Mesendoderm (in vitro differentiated cells): ENCODE results near the gene KRT38.

Source experiments
- DNase-seq: peaks from one replicate; pipeline ENCODE4 v3.0.0; 2013
- H2AK5ac ChIP-seq: 2 replicates; pipeline ENCODE4 v1.6.1; 2013; ENCODE audit warnings: low read length, inconsistent platforms
- H2BK120ac ChIP-seq: 2 replicates; pipeline ENCODE4 v1.6.1; 2013; ENCODE audit warnings: low read depth, mild to moderate bottlenecking, low read length, moderate library complexity, mixed read lengths
- H2BK15ac ChIP-seq: replicated peaks from 2 replicates; pipeline ENCODE4 v1.6.1; 2013; ENCODE audit warnings: low read depth, mild to moderate bottlenecking, moderate library complexity
- H2BK5ac ChIP-seq: 2 replicates; pipeline ENCODE4 v1.6.1; 2013; ENCODE audit warnings: low read length, inconsistent platforms
- H3K18ac ChIP-seq: 2 replicates; pipeline ENCODE4 v1.6.1; 2013; ENCODE audit warnings: mild to moderate bottlenecking, low read length, mixed read lengths
- H3K23ac ChIP-seq: one replicate; pipeline ENCODE4 v1.6.1; 2013; ENCODE audit warnings: low read length
- H3K27ac ChIP-seq: 2 replicates; pipeline ENCODE4 v1.5.1; 2013; ENCODE audit warnings: low read depth, mild to moderate bottlenecking, inconsistent platforms, low read length, moderate library complexity
- H3K27me3 ChIP-seq: 2 replicates; pipeline ENCODE4 v1.6.1; 2013; ENCODE audit warnings: low read length, control low read depth, mild to moderate bottlenecking, inconsistent platforms; ENCODE audit not compliant: insufficient read depth, poor library complexity
- H3K36me3 ChIP-seq: 2 replicates; pipeline ENCODE4 v1.6.1; 2013; ENCODE audit warnings: low read length, inconsistent platforms; ENCODE audit not compliant: control insufficient read depth, insufficient read depth
- H3K4ac ChIP-seq: one replicate; pipeline ENCODE4 v1.6.1; 2013; ENCODE audit warnings: low read depth, mild to moderate bottlenecking, low read length, moderate library complexity
- H3K4me1 ChIP-seq: 2 replicates; pipeline ENCODE4 v1.6.1; 2013; ENCODE audit warnings: low read depth, low read length, inconsistent platforms; ENCODE audit not compliant: control insufficient read depth
- H3K4me2 ChIP-seq: 2 replicates; pipeline ENCODE4 v1.6.1; 2013; ENCODE audit warnings: low read length
- H3K4me3 ChIP-seq: 2 replicates; pipeline ENCODE4 v1.5.1; 2013; ENCODE audit warnings: mild to moderate bottlenecking, low read length
- H3K56ac ChIP-seq: one replicate; pipeline ENCODE4 v1.6.1; 2013; ENCODE audit warnings: low read length
- H3K79me1 ChIP-seq: 2 replicates; pipeline ENCODE4 v1.6.1; 2013; ENCODE audit warnings: low read length, inconsistent platforms
- H3K79me2 ChIP-seq: 2 replicates; pipeline ENCODE4 v1.6.1; 2013; ENCODE audit warnings: mild to moderate bottlenecking, low read length; ENCODE audit not compliant: control insufficient read depth, insufficient read depth
- H3K9ac ChIP-seq: 2 replicates; pipeline ENCODE4 v1.6.1; 2013; ENCODE audit warnings: low read length, inconsistent platforms
- H4K5ac ChIP-seq: one replicate; pipeline ENCODE4 v1.6.1; 2013; ENCODE audit warnings: low read length
- H4K8ac ChIP-seq: one replicate; pipeline ENCODE4 v1.6.1; 2013; ENCODE audit warnings: low read depth, mild to moderate bottlenecking, control low read depth, low read length, moderate library complexity
- WGBS: extraction: QIAGEN DNeasy Blood & Tissue Kit; methylation state at CpG from one replicate; pipeline ENCODE4 v1.1.7; 2013; ENCODE audit warnings: low lambda C conversion rate, missing lambda C conversion rate; ENCODE audit not compliant: insufficient coverage; ENCODE audit errors: extremely low coverage; 5-methylcytosine and 5-hydroxymethylcytosine counted together

The KRT38 gene

DNA sequence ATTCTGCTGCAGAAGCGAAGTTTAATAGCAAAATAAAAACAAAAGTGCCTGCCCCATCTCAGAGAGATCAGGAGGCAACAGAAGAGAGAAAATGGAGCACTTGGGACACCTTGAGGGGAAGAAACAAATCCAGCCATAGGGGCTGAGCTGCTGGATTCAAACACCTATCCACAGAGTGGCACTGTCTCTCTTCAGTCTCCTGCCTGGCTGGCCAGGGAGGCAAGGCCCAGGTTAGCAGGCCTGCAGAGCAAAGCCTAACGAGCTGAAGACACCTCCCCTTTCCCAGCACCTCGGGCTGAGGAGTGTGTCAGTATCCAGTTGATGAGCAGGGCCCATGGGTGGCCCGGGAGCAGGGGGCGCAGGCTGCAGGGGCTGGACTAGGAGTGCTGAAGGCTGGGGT is 34.6 kb downstream of the KRT38 start:
- no peaks in the 10 kb centered on the region for H3K36me3 ChIP-seq
- DNase-seq, result peak; percentile 33
- no peak overlapping the region for H2AK5ac ChIP-seq
- no peak overlapping the region for H3K18ac ChIP-seq
- H3K27ac ChIP-seq, result no peak overlapping the region
- no peaks in the 10 kb centered on the region for H3K79me2 ChIP-seq
- no peak overlapping the region for H3K23ac ChIP-seq
- no peak overlapping the region for H3K4ac ChIP-seq
- no peak overlapping the region for H3K56ac ChIP-seq
- no peak overlapping the region for H4K5ac ChIP-seq
- no peak overlapping the region for H3K4me3 ChIP-seq
- no peak overlapping the region for H4K8ac ChIP-seq
- H3K9ac ChIP-seq, result no peak overlapping the region
- no CpG with 5 or more reads among the region's 5 CpGs for WGBS
- no peak overlapping the region for H2BK5ac ChIP-seq
- no peak overlapping the region for H2BK15ac ChIP-seq
- H3K4me2 ChIP-seq, result no peak overlapping the region
- no peaks in the 10 kb centered on the region for H3K27me3 ChIP-seq
- no peak overlapping the region for H2BK120ac ChIP-seq
- no peaks in the 10 kb centered on the region for H3K79me1 ChIP-seq
- no peaks in the 10 kb centered on the region for H3K4me1 ChIP-seq

DNA sequence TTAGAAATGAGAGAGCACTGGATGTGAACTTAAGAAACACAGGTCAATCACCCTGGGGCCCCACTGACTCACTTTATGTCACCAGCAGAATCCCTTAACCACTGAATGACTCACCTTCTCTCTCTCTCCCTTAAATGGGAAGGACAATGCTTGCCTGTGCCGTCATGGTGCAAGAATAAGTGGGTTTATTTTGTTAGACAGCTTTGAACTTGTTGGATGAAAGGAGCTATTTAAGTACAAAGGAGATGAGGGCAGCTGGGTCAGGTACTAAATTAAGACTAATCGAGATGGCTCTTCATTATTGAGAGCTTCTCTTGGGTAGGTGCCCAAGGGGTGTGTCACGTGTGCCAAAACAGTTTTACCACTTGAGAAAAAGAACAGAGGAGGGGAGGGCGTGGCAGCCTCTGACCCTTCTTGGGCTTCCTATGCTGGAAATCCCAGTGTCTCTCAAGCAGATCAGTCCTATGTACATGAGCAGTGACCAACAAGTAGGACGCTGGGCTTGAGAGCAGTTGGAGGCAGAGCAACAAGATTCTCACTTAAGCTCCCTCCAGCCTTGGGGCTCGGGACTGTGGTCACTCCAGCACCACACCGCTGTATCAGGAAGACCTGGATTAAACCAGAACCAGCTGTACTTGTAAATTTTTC is 36.6 kb downstream of the KRT38 start:
- H3K27ac ChIP-seq, result no peak overlapping the region
- peak; percentile 27 for DNase-seq
- H3K23ac ChIP-seq, result no peak overlapping the region
- H2BK15ac ChIP-seq, result no peak overlapping the region
- H3K4me3 ChIP-seq, result no peak overlapping the region
- H3K56ac ChIP-seq, result no peak overlapping the region
- no peak overlapping the region for H3K4me2 ChIP-seq
- no peak overlapping the region for H4K8ac ChIP-seq
- no peaks in the 10 kb centered on the region for H3K4me1 ChIP-seq
- H3K9ac ChIP-seq, result no peak overlapping the region
- H3K27me3 ChIP-seq, result no peaks in the 10 kb centered on the region
- H3K18ac ChIP-seq, result no peak overlapping the region
- no peak overlapping the region for H2BK120ac ChIP-seq
- H2AK5ac ChIP-seq, result no peak overlapping the region
- no peak overlapping the region for H3K4ac ChIP-seq
- no peaks in the 10 kb centered on the region for H3K79me1 ChIP-seq
- H3K36me3 ChIP-seq, result no peaks in the 10 kb centered on the region
- no peak overlapping the region for H4K5ac ChIP-seq
- H3K79me2 ChIP-seq, result no peaks in the 10 kb centered on the region
- no peak overlapping the region for H2BK5ac ChIP-seq
- WGBS, result no CpG with 5 or more reads among the region's 7 CpGs

DNA sequence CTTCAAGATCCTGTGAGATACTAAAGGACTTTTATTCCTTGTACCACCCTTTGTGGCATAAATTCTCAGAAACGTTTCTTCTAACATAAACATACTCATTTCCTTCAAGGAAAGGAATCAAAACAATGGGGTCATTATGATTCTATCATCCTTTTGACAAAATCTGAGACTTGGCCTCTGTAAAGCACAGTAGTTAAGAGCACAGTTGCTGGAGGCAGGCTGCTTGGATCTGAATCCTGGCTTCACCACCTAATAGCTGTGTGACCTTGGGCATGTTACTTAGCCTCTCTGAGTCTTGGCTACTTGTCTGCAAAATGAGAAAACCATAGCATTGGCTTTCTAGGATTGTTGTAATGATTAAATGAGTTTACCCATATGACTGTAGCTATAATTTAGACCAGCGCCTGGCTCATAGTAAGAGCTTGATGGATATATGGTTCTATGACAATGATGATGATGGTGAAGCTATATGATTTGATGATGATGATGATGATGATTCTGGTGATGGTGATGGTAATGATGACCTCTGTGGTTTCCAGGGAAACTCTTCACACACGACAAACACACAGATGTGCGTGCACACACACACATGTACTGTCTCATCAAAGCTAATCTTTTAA is 37.3 kb downstream of the KRT38 start:
- no peak overlapping the region for H3K56ac ChIP-seq
- no peak overlapping the region for H2BK15ac ChIP-seq
- H2BK120ac ChIP-seq, result no peak overlapping the region
- H3K4me2 ChIP-seq, result no peak overlapping the region
- no peak overlapping the region for H2BK5ac ChIP-seq
- H4K5ac ChIP-seq, result no peak overlapping the region
- no peaks in the 10 kb centered on the region for H3K36me3 ChIP-seq
- H3K4me1 ChIP-seq, result no peaks in the 10 kb centered on the region
- DNase-seq, result no peak
- H3K4me3 ChIP-seq, result no peak overlapping the region
- H3K4ac ChIP-seq, result no peak overlapping the region
- H3K79me2 ChIP-seq, result no peaks in the 10 kb centered on the region
- WGBS, result no CpG with 5 or more reads among the region's 4 CpGs
- H4K8ac ChIP-seq, result no peak overlapping the region
- H3K23ac ChIP-seq, result no peak overlapping the region
- no peaks in the 10 kb centered on the region for H3K79me1 ChIP-seq
- H3K27me3 ChIP-seq, result no peaks in the 10 kb centered on the region
- H3K18ac ChIP-seq, result no peak overlapping the region
- H2AK5ac ChIP-seq, result no peak overlapping the region
- no peak overlapping the region for H3K9ac ChIP-seq
- no peak overlapping the region for H3K27ac ChIP-seq

DNA sequence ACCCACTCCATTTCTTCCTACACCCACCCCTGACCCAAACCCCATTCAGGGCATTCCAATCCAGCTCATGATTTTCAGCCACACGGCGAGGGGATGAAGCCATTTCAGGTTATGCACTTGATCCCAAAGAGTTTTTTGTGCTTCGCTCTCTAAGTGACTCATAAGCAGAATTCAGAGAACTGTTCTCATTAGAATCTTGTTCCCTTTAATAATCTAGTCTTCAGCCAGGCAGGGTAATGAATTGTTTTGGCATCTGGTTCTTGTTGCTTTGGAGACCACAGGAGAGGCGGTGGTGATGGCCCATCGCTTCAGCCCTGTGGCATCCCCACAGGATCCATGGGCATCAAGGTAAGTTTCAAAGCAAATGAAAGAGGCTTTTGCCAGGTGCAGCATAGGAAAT is 38.6 kb downstream of the KRT38 start:
- H4K8ac ChIP-seq, result no peak overlapping the region
- no peak overlapping the region for H3K18ac ChIP-seq
- WGBS, result no CpG with 5 or more reads among the region's 5 CpGs
- no peak overlapping the region for H4K5ac ChIP-seq
- no peak for DNase-seq
- no peak overlapping the region for H3K23ac ChIP-seq
- H2BK5ac ChIP-seq, result no peak overlapping the region
- no peaks in the 10 kb centered on the region for H3K79me2 ChIP-seq
- H3K4me3 ChIP-seq, result no peak overlapping the region
- no peaks in the 10 kb centered on the region for H3K27me3 ChIP-seq
- H2BK15ac ChIP-seq, result no peak overlapping the region
- no peak overlapping the region for H3K4me2 ChIP-seq
- H3K27ac ChIP-seq, result no peak overlapping the region
- no peak overlapping the region for H3K56ac ChIP-seq
- H2BK120ac ChIP-seq, result no peak overlapping the region
- H3K9ac ChIP-seq, result no peak overlapping the region
- no peak overlapping the region for H3K4ac ChIP-seq
- no peaks in the 10 kb centered on the region for H3K4me1 ChIP-seq
- H2AK5ac ChIP-seq, result no peak overlapping the region
- H3K79me1 ChIP-seq, result no peaks in the 10 kb centered on the region
- no peaks in the 10 kb centered on the region for H3K36me3 ChIP-seq

DNA sequence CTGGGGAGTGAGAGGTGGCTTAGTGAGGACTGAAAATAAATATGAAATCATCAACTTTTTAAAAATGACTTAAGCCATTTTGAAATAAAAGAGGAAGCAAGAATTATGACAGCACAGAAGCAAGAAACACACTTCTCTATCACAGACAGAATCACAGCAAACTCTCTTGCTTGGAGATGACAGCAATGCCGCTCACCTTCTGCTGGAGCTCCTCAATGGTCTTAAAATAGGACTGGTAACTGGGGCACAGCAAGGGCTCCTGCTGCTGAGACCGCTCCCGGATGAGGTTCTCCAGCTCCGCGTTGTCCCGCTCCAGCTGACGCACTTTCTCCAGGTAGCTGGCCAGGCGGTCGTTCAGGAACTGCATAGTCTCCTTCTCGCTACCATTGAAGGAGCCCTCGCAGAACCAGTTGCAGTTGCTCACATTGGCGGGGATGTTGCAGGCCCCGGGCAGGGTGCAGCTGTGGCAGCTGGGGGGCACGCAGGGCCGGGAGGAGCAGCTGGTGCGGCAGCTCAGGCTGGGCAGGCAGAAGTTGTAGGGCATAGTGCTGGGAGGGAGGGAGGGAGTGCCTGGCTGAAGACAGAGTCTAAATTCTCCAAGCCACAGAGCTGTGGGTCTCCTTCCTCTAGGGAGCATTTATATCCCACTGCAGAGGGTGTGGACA is 43.7 kb downstream of the KRT38 start, which contains the start of gene KRT31:
Gene KRT31, minus strand, starts transcription at position 613 of the 665 bp plus-strand sequence. Its CDS starts 69 bp downstream, at position 544.
- Histone ChIP-seq H3K79me2 (no peaks in the 10 kb centered on the region), H3K79me1 (no peaks in the 10 kb centered on the region), H3K4me1 (no peaks in the 10 kb centered on the region), H3K23ac (no peak within 1 kb of the TSS), H2BK120ac (no peak within 1 kb of the TSS), H3K4me3 (no peak within 1 kb of the TSS), H3K27ac (no peak within 1 kb of the TSS), H2AK5ac (no peak within 1 kb of the TSS), H3K9ac (no peak within 1 kb of the TSS), H3K4ac (no peak within 1 kb of the TSS), H3K4me2 (no peak within 1 kb of the TSS), H2BK5ac (no peak within 1 kb of the TSS), H2BK15ac (no peak within 1 kb of the TSS), H3K18ac (no peak within 1 kb of the TSS), H4K8ac (no peak within 1 kb of the TSS), H3K27me3 (no peaks in the 10 kb centered on the region), H3K56ac (no peak within 1 kb of the TSS), H3K36me3 (no peaks in the 10 kb centered on the region), H4K5ac (no peak within 1 kb of the TSS)
- no peak for DNase-seq
- no CpG with 5 or more reads among the region's 16 CpGs for WGBS
